NCI-H2107 treated with DMSO at 0.1 percent for 48 hours (cell line): ENCODE data around the gene NADK.

Experiments
- DNase-seq: peaks from one replicate; lab custom pipeline; 2025; ENCODE audit not compliant: unreplicated experiment; lab: John Stamatoyannopoulos, UW

The NADK gene

DNA sequence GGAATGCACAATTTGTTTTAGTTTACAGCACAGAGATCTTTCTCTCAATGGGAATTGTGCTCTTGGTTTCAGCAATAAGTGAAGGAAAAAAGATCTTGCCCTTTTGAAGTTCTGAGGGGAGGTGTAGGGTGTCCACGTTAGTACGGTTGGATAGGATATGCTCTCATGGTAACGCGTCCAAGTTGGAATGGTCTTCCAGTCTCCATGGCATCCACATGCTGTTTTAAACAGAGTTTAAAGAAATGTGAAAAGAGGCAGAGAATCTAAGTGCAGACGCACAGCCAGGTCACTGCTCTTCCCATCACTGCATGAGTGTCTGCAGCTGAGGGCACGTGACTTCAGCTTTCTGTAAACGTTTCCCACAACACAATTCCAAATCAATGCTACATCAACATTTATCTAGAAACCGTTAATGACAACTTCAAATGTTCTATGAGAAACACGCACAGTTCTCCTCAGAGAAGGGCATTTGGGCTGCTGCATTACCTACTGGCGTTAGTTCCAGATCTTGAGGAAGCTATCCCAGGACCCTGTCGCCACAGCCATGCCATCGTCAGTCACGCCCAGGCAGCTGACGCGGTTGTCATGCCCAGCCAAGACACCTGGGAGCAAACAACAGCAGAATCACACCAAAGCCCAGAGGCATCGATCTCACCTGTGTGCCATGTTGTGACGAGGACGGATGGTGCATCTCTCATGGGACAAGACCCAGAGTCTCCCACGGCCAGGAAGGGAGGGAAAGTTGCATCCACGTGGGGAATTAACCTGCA lies 8.8 kb upstream of the NADK start:
- no peak for DNase-seq

DNA sequence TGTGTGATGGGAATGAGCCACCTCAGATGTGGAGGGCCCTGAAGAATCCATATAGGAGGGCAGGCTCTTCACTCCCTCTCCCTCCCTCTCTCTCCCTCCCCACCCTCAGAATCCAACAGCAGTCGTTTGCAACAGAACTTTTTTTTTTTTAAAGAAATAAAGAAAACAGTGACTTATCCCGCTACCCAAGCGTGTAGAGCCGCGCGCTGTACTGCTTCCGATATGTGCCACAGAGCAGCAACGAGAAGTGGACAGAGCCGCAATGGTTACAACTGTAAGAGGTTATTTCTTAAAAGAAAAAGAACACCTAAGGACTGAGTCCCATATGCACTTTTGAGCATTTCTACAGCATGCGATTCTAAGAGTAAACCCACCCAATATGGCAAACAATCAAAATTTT lies 7.4 kb upstream of the NADK start:
- DNase-seq: no peak

DNA sequence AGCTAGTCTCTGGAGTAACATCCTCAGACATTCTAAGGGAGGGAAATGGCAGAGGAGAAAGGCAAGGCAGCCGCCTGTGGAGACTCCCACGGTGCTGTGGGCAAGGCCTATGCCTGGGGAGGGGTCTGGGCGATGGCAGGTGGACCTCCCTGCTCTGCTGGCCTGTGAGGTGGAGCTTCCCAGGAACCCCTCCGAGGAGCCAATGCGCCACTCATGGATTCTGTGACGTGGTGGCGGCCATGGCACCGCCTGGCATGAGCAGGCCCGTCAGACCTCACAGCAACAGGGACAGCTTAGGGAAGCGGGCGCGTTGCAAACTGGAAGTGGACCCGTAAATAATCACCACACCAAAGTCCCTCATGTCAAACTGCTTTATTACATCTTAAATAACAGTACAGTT lies 6.7 kb upstream of the NADK start:
- DNase-seq: no peak

DNA sequence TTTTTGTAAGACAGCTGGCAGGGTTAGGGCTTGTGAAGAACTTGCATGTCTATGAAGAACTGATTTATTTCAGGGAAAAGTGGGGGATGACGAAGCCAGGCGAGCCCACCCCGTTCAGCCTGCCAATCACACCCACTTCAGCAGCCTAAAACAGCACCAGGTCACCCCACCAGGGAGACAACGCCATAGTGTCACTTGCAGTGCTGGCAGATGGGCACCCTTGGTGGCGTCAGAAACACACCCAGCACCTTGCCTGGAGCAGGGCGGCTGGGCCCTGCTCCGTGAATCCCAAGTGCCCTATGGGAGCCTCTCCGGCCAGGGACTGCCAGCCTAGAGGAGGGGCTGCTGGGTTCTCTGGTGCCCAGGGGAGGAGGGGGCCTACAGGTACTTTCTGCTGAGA lies 5.0 kb upstream of the NADK start:
- DNase-seq: no peak

DNA sequence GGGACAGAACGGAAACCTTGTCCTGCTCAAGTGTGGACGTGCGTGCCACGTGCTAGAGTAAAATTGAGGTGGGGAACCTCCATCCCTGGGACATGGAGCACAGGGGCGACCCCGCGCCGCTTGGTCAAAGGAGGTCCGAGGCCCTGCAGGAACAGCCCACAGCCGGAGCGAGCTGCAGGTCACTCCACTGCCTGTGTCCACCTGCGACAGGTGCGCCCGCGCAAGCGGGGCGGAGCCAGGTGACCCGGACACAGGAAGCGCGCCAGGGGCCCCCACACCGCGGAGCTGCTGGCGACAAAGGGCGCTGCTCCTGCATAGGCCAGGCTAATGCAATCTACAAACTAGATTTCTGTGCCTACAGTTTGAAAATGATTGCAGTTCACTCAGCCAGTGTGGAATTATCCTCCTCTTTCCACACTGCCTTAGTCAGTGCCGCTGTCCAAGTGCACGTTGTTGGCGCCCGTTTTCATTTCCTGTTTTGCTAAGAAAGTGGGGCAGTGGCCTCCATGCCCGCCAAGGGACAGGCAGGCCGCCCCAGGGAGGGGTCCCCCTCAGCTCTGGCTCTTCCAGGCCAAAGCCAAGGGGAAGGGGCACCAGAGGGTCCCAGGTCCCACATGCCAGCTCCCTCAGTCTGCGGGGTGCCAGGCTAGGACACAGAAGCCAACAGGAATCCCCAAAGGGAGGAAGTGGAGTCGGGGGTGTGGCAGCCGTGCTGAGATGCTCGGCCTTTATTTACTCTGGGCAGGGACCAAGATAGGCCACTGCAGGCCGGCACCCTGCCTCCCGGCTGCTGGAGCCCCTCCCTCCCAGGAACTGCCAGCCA lies 4.3 kb upstream of the NADK start:
- DNase-seq: no peak

DNA sequence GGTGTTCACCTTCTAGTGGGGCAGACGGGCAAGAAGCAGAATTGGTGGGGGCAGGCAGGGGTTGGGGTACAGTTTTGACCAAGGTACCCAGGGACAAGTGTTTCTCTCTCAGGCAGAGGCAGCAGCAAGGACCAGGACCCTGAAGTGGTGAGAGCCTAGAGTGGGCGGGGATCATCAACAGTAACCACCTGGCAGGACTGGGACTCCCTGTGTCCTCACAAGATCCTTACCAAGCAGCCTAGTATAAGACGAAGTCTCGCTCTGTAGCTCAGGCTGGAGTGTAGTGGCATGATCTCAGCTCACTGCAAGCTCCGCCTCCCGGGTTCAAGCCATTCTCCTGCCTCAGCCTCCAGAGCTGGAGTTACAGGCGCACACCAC lies 3.2 kb upstream of the NADK start:
- DNase-seq: no peak

DNA sequence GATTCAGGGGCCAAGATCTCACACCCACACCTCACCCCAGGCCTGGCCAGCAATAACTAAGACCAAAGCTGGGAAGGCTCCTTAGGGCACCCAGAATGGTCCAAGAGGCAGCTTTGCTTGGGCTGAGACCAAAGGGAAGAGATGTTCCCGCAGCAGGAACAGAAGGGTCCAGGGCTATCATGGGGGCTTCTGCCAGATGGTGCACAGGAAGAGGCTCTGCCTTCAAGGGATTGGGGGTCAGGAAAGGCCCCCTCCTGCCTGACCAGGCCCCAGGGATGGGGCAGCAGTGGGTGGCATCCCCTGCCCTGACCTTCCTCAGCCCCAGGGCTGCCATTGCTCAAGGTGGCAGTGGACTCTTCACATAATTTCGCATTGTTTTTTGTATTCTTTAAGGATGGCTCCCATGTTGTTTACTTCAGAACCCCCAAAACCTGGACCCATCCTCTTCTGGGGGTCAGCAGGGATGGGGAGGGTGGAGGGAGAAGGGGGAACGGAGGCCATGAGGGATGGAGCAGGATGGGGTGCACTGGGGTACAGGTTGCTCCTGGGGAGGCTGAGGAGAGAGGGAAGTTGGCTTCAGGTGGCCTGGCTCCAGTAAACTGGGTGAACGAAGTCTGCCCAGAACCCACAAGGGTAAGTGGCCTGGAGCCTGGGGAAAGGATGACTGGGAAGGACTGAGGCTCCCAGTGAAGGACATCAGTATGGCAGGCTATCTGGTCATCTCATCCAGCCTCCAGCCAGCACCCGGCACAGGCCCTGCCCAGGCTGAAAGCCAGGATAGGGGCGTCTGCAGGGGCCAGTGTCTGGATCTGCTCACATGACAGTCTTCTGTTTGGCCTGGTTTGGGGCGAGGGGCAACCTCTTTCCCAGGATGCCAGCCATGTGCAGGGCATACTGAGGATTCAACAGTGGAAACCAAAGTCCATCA lies 2.6 kb upstream of the NADK start:
- DNase-seq: no peak

DNA sequence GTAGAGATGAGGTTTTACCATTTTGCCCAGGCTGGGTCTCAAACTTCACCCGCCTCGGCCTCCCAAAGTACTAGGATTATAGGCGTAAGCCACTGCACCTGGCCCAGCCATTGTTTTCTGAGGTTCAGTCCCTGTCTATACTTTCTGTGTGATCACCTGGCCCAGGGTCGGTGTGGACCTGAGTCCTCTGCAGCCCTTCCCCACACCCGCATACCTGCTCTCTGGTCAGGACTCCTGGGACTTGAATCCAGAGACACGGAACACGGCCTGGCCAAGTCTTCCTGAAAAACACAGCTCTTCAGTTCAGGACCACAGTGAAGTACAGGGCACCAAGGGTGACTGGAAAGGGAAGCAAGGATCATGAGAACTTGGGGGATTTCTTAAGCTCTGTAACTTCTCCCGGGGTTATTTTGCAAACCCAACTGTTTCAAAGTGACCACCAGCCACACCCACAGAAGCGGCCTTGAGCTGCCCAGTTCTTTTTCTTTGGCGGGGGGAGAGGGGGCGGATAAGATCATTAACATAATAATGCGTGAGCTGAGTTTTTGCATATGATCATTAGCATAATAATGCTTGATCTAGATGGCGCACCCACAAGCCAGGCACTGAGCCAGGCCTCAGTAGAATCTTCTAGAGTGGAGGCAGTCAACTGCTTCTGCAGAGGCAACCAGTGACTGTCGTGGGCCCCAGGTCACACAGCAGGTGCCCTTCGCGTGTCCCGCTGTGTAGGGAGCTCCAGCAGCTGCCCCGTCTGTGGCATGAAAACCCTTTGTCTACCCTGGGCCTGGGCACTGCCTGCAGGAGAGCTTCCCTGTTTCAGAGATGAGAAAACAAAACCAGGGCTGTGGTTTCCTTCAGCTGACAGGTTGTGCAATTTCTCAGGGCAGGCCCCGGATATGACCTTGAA lies 1.7 kb upstream of the NADK start:
- DNase-seq: peak; percentile 13

DNA sequence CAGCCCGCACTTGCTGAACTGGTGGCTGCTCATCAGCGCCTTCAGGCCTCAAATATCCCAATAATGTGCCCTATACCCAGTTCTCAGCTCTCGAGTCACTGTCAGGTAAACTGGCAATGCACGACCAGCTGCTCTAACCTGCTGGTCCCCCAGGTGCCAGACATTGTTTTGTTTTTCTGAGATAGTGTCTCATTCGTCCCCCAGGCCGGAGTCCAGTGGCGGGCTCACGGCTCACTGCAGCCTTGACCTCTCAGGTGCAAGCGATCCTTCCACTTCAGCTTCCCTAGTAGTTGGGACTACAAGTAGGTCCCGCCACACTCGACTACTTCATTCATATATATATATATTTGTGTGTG lies 1.0 kb upstream of the NADK start:
- no peak for DNase-seq

DNA sequence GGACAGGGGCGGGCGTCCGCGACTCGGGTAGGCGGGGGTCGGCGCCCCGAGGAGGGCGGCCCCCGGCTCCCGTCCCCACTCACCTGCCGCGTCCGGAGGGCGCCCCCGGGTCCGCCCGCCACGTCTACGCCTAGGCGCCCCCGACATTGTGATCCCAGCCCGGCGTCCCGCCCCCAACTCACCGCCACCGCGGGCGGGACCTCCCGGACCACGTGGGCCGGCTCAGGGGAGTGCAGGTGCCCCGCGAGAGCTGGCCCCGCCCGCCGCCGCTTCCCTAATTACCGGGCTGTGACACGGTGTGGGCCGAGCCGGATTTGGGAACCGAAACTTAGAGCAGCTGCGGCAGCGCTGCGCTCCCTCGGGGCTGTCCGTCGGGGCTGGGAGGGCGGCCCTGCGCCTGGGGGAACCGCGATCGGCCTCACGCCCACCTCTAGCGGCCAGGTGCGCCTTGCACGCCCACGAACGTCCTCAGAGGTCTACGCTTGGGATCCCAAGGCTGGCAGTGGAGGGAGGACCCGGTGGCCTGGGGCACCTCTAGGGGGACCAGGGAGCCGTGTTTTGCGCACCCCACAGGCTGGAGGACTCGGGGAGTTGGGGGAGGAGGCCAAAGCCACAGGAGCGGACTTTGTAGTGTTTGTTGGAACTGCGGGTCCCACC lies 521 bp upstream of the NADK start:
- DNase-seq: no peak

DNA sequence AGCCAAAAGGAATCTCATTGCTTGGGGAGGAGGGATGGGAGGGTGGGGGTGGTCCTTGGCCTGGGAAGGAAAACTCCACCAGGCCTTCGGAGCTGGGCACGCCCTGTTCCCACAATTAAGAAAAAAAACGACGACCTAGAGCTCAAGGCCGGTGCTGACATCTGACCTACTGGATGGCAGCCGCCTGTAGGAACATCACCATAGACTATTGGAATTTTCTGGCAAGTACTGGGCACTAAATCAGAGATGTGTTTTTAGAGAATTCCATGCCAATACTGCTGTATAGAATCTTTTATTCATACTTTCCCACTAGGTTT lies 729 bp downstream of the NADK start:
- no peak for DNase-seq

DNA sequence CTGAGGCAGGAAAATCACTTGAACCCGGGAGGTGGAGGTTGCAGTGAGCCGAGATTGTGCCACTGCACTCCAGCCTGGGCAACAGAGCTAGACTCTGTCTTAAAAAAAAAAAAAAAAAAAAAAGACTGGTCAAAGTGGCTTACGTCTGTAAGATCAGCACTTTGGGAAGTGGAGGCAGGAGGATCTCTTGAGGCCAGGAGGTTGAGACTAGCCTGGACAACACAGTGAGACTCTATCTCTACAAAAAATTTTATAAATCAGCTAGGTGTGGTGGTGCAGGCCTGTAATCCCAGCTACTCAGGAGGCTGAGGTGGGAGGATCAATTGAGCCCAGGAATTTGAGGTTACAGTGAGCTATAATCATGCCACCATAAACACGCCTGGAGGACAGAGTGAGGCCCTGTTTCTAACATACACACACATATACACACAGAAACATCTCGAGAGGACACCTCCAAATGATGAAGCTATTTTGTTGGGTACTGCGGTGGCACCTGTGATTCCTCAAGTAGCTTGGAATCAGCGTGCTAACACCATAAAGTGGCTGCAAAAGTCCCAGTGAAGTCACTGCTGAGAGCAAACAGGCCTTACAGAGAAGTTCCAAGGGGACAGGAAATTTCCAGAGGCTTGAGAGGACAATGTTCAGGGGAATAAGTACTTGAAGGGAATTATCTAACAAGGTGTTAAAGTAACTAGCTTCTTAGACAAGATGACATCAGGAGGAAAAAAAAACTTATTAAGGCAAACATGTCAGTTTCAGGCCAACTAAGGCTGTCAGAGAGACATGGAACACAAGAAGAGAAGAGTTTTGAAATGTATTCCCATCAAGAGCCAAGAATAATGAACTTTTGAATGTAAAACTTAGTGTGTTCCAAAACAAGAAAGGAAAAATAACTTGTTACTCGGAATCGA lies 1.3 kb downstream of the NADK start:
- no peak for DNase-seq

DNA sequence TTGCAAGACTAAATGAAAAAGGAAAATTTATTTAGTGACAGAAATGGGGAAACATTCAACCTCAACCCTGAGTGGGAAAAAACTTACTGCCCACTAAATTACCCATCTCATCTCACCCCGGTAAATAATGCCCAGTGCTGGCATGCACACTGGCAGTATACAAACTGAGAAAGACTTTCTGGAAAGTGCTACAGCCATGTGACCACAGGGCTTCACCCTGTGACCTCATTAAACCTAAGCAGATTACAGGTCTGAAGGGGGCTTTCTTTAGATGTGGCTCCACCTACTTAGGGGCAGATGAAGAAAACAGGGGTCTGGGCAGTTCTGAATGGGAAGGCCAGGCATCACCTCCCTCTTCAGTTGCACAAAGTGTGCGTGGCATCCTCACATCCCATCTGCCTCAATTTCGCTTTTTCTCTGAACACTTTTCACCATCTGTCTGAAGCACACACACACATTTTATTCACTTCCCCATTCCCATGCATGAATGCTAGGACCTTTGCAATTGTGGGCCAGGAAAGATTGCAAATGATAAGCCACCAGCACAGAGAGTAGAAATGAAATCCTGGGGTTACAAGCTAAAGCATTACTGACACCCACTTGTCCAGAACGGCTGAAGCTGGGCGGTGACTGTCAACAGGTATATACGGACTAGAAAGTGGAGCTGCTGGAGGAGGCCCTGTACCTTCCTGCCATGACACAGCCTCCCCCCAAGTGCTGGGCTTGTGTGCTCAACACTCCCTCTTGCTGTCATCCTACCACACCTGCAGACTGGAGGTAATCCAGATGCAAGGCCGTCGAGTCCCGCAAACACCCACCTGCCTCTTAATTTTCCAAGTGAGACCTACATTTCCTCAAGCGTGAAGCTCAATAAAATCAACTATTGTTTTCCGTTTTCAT lies 2.7 kb downstream of the NADK start:
- no peak for DNase-seq

DNA sequence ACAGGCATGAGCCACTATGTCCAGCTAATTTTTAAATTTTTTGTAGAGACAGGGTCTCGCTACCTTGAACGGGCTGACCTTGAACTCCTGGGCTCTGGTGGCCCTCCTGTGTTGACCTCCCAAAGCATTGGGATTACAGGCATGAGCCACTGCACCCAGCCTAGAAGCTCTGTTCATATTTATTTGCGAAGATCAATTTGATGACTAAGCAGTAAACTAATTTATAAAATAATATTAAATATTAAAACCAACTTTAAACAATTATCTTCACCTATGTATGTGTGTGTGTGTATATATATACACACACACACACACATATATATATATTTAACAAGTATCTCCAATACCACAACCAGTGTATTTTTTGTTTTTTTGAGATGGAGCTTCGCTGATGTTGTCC lies 4.4 kb downstream of the NADK start:
- DNase-seq: no peak

DNA sequence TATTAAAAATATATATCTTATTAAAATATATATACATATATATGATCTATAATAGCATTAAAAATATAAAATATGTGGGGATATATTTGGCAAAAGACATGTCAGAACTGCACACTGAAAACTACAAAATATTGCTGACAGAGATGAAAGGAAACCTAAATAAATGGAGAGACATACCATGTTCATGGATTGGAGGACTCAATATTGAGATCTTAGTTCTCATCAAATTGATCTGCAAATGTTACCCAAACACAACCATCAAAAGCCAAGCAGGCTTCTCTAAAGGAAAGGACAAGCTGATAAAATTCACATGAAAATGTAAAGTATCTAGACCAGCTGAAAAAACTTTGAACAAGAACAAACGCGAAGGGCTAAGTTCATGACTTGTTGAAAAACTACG lies 7.2 kb downstream of the NADK start:
- DNase-seq: no peak

DNA sequence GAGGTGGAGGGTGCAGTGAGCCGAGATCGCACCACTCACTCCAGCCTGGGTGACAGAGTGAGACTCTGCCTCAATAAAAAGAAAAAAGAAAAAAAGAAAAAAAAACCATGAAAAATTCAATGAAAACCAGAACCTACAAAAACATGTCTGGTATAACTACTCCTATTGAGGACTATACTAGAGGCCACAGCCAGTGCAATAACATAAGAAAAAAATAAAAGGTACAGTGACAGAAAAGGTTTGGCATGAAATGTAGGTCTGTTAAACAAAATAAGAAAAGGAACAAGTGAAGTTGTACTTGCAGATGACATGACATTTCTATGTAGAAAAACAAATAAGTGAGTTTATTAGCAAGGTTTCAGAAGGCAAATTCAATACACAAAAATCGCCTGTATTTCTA lies 8.2 kb downstream of the NADK start:
- no peak for DNase-seq

DNA sequence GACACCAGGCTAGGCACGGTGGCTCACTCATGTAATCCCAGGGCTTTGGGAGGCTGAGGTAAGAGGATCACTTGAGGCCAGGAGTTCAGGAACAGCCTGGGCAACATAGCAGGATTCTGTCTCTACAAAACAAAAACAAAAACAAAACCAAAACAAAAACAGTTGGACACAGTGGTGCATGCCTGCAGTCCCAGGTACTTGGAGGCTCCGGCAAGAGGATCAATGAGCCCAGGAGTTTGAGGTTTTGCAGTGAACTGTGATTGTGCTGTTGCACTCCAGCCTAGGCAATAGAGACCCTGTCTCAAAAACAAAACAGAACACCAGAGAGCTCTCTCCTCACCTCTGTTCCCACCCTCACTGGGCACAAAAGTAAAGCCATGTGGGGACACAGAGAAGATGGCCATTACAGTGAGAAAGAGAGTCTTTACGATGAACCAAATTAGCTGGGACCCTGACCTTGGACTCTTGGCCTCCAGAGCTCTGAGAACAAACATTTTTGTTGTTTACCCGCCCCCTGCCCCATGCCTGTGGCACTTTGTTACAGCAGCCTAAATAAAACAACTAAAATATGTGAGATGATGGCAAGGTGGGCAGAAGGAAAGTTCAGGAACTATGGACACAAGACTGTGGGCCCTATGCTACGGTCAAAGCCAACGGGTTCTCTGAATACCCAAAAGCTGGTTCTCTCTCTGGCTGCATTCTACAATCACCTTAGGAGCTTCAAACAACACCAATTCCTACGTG lies 9.8 kb downstream of the NADK start:
- no peak for DNase-seq
